OCI-LY7 (cell line): ENCODE data around the gene CCDC92B.

ENCODE experiments used
- CTCF ChIP-seq: fragments of 200-600 bp; sonication (generic); conservative IDR thresholded peaks from 2 replicates; pipeline ENCODE4 v1.5.1; 2014; ENCODE audit warnings: mild to moderate bottlenecking, antibody characterized with exemption, low read length, moderate library complexity, mixed read lengths
- EZH2phosphoT487 ChIP-seq: fragments of 200-600 bp; sonication (generic); IDR thresholded peaks from 2 replicates; pipeline ENCODE4 v1.6.1; 2018; ENCODE audit warnings: low read depth, borderline replicate concordance, mild to moderate bottlenecking, mixed run types, antibody characterized with exemption, low read length, moderate library complexity, mixed read lengths

GRCh38 chr17:2703181-2703580, 46.3 kb downstream of the CCDC92B start:
- TF ChIP-seq CTCF (no peak), EZH2phosphoT487 (no peak)
